ENCODE data around the gene ITM2A. TPM values are rescaled to one million over a fixed set of nuclear protein-coding genes. Genes with fewer than 3 reads are reported as not detected.

Gene ITM2A
- total RNA-seq, 4 donors from 2014 or later = 18.6 to 26.9 (median 24.1) TPM

DNA sequence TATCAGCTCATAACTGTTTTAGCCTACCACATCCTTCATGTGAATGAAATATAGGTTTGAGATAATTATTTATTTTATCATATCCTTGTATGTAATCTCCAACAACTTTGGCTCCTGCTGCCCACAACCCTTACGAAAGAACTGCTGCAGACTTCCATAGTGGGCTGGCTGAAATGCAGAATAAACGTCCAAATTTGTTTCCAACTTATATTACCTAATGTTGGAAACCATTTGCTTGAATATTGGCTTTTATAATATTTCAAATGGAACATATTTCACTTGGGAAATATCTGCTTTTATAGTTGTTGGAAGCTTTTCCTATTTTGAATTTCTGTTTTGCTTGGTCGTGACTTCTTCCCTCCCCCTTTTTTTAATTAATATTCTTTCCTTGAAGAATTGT, 45.0 kb upstream of the ITM2A start:
- intact Hi-C loops (cut with DNase I; ENCODE audit: low total_unique reads) (no loop called here), in situ Hi-C loops (cut with MboI; ENCODE audit: low sequenced_read_pairs in 4 of 4) (no loop called here)
- H3K9me3 ChIP-seq = no peaks in the 10 kb centered on the region
- TF ChIP-seq POLR2A (IDR thresholded peaks at IDR 0.05) = no peak
- no peaks in the 10 kb centered on the region for H3K4me1 ChIP-seq
- DNase-seq (no peak), ATAC-seq (no peak)
- H3K36me3 ChIP-seq = no peaks in the 10 kb centered on the region
- peak overlapping the region in 1 of 4 donors; percentile 13 for H3K4me3 ChIP-seq
- H3K27ac ChIP-seq = no peak overlapping the region
- no peaks in the 10 kb centered on the region for H3K27me3 ChIP-seq

DNA sequence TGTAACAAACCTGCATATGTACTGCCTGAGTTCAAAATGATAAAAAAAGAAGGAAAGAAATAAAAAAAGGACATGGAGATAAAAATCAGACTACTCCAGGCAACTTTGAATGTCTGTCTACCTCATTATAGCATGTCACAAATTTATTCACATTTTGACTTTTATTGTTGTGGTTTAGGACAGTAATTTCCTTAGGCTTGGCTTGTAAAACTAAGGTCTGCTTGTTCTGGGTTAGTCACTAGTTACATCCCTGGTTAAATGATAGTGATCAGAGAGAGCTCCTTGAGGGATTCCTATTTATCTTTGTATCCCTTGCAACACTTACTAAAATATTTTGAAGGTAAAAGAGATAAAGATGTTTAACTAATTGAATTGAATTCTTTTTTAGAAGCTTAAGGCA, 42.5 kb upstream of the ITM2A start:
- TF ChIP-seq, protein P1, sequence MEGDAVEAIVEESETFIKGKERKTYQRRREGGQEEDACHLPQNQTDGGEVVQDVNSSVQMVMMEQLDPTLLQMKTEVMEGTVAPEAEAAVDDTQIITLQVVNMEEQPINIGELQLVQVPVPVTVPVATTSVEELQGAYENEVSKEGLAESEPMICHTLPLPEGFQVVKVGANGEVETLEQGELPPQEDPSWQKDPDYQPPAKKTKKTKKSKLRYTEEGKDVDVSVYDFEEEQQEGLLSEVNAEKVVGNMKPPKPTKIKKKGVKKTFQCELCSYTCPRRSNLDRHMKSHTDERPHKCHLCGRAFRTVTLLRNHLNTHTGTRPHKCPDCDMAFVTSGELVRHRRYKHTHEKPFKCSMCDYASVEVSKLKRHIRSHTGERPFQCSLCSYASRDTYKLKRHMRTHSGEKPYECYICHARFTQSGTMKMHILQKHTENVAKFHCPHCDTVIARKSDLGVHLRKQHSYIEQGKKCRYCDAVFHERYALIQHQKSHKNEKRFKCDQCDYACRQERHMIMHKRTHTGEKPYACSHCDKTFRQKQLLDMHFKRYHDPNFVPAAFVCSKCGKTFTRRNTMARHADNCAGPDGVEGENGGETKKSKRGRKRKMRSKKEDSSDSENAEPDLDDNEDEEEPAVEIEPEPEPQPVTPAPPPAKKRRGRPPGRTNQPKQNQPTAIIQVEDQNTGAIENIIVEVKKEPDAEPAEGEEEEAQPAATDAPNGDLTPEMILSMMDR (IDR thresholded peaks at IDR 0.05 in 4 of 5, conservative IDR thresholded peaks at IDR 0.05 in 1 of 5) = no peak
- TF ChIP-seq POLR2A (IDR thresholded peaks at IDR 0.05) = no peak

DNA sequence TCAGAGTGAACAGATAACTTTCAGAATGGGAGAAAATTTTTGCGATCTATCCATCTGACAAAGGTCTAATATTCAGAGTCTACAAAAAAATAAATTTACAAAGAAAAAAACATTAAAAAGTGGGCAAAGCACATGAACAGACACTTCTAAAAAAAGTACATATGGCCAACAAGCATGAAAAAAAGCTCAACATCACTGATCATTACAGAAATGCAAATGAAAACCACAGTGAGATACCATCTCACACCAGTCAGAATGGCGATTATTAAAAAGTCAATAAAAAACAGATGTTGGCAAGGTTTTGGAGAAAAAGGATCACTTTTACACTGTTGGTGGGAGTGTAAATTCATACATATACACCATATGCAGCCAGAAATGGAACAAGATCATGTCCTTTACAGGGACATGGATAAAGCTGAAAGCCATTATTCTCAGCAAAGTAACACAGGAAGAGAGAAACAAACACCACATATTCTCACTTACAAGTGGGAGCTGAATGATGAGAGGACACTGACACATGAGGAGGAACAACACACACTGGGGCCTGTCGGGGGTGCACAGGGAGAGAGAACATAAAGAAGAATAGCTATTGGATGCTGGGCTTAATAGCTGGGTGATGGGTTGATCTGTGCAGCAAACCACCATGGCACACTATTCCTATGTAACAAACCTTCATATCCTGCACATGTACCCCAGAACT, 41.6 kb upstream of the ITM2A start:
- ATAC-seq = no peak
- Histone ChIP-seq H3K9me3 (no peaks in the 10 kb centered on the region), H3K27ac (no peak overlapping the region), H3K27me3 (no peaks in the 10 kb centered on the region), H3K36me3 (no peaks in the 10 kb centered on the region), H3K4me3 (no peak overlapping the region), H3K4me1 (no peaks in the 10 kb centered on the region)
- DNase-seq = no peak
- no peak for TF ChIP-seq POLR2A (IDR thresholded peaks at IDR 0.05)
- TF ChIP-seq, protein P1 (IDR thresholded peaks at IDR 0.05 in 4 of 5, conservative IDR thresholded peaks at IDR 0.05 in 1 of 5) = no peak
- in situ Hi-C loops (cut with MboI; ENCODE audit: low sequenced_read_pairs in 4 of 4) (no loop called here), intact Hi-C loops (cut with DNase I; ENCODE audit: low total_unique reads) (no loop called here)

More for the DNA sequence above, 42.5 kb upstream of the ITM2A start:
- Histone ChIP-seq H3K36me3 (no peaks in the 10 kb centered on the region), H3K4me1 (no peaks in the 10 kb centered on the region), H3K27ac (no peak overlapping the region), H3K27me3 (no peaks in the 10 kb centered on the region), H3K4me3 (no peak overlapping the region), H3K9me3 (no peaks in the 10 kb centered on the region)
- intact Hi-C loops (cut with DNase I; ENCODE audit: low total_unique reads) (no loop called here), in situ Hi-C loops (cut with MboI; ENCODE audit: low sequenced_read_pairs in 4 of 4) (no loop called here)
- ATAC-seq (no peak), DNase-seq (no peak)

DNA sequence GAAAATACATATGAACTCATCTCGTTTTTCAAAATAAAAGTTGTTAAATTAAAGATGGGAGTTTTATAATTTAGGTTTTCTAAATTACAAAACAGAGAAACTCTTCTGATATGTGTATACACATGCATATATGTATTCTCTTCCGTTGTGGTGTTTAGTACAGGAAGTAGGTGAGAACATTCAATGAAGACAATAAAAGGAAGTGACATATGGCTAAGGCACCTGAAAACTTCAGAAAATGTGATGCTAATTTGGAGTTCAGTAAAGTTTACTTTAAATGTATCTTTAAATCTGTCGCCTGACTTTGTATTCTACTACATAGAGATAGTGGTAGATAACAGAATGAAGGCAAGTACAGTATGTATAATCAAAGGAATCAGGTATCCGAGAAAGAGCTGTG, 33.5 kb upstream of the ITM2A start:
- no peak overlapping the region for H3K27ac ChIP-seq
- no peak for DNase-seq
- no peak overlapping the region for H3K4me3 ChIP-seq
- no peaks in the 10 kb centered on the region for H3K36me3 ChIP-seq
- TF ChIP-seq POLR2A (IDR thresholded peaks at IDR 0.05) = no peak
- TF ChIP-seq, protein P1 (IDR thresholded peaks at IDR 0.05 in 4 of 5, conservative IDR thresholded peaks at IDR 0.05 in 1 of 5) = no peak
- H3K9me3 ChIP-seq = no peaks in the 10 kb centered on the region
- no peaks in the 10 kb centered on the region for H3K4me1 ChIP-seq
- H3K27me3 ChIP-seq = no peaks in the 10 kb centered on the region
- intact Hi-C loops (cut with DNase I; ENCODE audit: low total_unique reads) (no loop called here), in situ Hi-C loops (cut with MboI; ENCODE audit: low sequenced_read_pairs in 4 of 4) (no loop called here)
- ATAC-seq = no peak

DNA sequence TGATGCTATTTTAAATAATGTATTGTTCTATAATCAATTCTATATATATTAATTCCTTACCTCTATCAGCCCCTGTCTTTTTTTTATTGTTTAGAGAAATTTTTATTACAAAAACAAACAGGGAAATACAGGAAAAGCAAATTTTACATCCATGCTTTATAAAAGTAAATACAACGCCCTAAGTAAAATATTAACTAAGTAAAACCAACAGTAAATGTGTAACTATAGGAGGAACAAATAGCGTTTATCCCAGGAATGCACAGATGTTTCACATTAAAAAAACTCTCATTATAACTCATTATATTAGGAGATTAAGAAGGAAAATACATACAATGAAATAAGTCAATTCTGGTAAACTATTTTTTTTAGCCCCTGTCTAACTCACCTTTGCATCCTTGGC, 8.2 kb upstream of the ITM2A start:
- intact Hi-C loops (cut with DNase I; ENCODE audit: low total_unique reads) = no loop called here
- TF ChIP-seq, protein P1 (IDR thresholded peaks at IDR 0.05 in 4 of 5, conservative IDR thresholded peaks at IDR 0.05 in 1 of 5) = no peak
- no peak for TF ChIP-seq POLR2A (IDR thresholded peaks at IDR 0.05)
- H3K27me3 ChIP-seq = no peaks in the 10 kb centered on the region
- DNase-seq (no peak), ATAC-seq (no peak)
- in situ Hi-C loops (cut with MboI; ENCODE audit: low sequenced_read_pairs in 4 of 4) = no loop called here
- no peaks in the 10 kb centered on the region for H3K36me3 ChIP-seq
- no peak overlapping the region for H3K4me3 ChIP-seq
- no peaks in the 10 kb centered on the region for H3K4me1 ChIP-seq
- no peaks in the 10 kb centered on the region for H3K9me3 ChIP-seq
- H3K27ac ChIP-seq = no peak overlapping the region

Data from gastrocnemius medialis (tissue), 4 donors.